ENCODE data around the gene LRAT.
A peak's percentile ranks its signal among the peaks of the same experiment; 100 is the strongest.
"Not testable (repeated sequence)": the region's sequence is repeated elsewhere in the genome, so short reads cannot be mapped to it uniquely, and the experiment has no call there.

Gene LRAT

DNA sequence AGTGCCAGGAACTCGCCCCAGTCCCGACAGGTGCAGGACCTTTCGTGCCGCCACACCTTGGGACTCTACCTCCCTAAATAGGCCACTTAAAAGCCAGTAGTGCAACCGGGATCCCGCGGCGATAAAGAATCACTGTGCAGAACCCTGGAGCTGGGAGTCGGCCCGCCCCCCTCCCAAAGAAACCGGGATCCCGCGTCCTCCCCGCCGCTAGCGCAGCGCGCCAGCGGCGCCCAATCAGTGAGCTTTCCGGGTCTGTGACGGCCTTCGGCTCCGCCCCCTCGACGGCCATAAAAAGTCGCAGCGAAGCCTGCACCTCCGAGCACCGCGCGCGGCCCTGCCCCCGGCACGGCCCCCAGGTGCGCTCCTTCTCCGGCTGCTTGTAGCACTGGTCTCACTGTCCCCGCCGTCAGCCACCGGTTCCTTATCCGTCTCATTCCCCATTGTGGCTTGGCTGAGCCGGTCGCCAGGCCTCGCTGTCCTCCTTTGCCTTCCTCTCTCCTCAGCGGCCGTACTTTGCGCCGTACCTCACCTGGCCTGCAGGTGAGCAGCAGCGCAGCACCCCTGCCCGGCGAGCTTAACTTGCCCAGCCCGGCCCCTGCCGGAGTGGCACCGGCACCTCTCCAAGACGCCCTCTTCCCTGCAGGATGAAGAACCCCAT, at the start of gene LRAT:
Gene LRAT, plus strand, starts transcription at position 318 of the 658 bp plus-strand sequence. Its CDS starts 327 bp downstream, at position 645.
- Histone ChIP-seq H3K4me3 (ENCODE audit: low read depth in 1 of 2, low read length in 2 of 2) (peak within 1 kb of the TSS; percentile 84 to 97), H3K9me3 (ENCODE audit: control insufficient read depth in 1 of 2, low read length in 2 of 2) (no peaks in the 10 kb centered on the region), H3K27ac (ENCODE audit: low read length) (no peak within 1 kb of the TSS), H3K36me3 (ENCODE audit: control insufficient read depth in 1 of 2, insufficient read depth in 2 of 2, low read length in 2 of 2) (no peaks in the 10 kb centered on the region), H3K4me1 (ENCODE audit: control insufficient read depth in 1 of 2, insufficient read depth in 2 of 2, low read length in 2 of 2) (peaks cover 0 to 15% of the 10 kb centered on the region in 2 donors), H3K27me3 (ENCODE audit: low read depth, low read length) (peaks cover 17% of the 10 kb centered on the region)

DNA sequence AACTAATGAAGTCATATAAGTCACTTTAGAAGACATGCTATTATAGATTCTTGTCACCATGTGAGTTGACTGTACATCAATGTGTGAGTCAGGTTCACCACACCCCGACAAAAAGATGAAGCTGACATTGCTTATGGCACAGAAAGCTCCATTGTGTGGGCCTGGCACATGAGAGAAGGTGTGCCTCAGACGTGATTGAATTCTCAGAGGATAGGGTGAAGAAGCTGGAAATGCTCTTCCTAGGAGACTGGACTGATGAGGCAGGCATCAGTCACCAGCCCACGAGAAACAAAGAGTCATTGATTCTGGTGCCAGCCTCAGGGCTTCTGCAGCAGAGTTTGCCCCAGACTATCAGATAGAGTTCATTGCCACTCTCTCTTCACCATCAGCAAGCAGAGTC, 35.9 kb upstream of the LRAT start:
- no peaks in the 10 kb centered on the region for H3K9me3 ChIP-seq (ENCODE audit: control insufficient read depth in 1 of 2, low read length in 2 of 2)
- no peak overlapping the region for H3K4me3 ChIP-seq (ENCODE audit: low read depth in 1 of 2, low read length in 2 of 2)
- no peaks in the 10 kb centered on the region for H3K36me3 ChIP-seq (ENCODE audit: control insufficient read depth in 1 of 2, insufficient read depth in 2 of 2, low read length in 2 of 2)
- no peaks in the 10 kb centered on the region for H3K27me3 ChIP-seq (ENCODE audit: low read depth, low read length)
- H3K4me1 ChIP-seq (ENCODE audit: control insufficient read depth in 1 of 2, insufficient read depth in 2 of 2, low read length in 2 of 2), result no peaks in the 10 kb centered on the region
- no peak overlapping the region for H3K27ac ChIP-seq (ENCODE audit: low read length)

DNA sequence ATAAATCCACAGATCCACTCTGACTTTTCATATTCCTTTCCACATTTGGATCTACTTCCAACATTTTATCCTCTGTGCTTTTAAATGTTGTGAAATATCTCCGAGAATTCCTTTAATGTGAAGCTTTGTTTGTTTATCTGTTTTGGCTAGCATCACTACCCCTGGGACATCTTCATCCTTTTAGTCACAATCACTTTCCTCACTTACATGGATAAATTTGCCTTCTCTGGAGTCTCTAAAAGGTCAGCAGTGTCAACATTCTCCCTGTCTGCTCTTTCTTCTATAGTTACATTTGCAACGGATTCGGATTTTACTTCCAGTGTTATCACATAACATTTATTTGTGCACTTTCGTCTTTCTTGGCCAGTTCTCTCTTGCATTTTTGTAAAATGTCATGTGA, 34.2 kb upstream of the LRAT start:
- H3K4me1 ChIP-seq (ENCODE audit: control insufficient read depth in 1 of 2, insufficient read depth in 2 of 2, low read length in 2 of 2), result no peaks in the 10 kb centered on the region
- no peak overlapping the region for H3K27ac ChIP-seq (ENCODE audit: low read length)
- no peaks in the 10 kb centered on the region for H3K27me3 ChIP-seq (ENCODE audit: low read depth, low read length)
- no peaks in the 10 kb centered on the region for H3K36me3 ChIP-seq (ENCODE audit: control insufficient read depth in 1 of 2, insufficient read depth in 2 of 2, low read length in 2 of 2)
- H3K4me3 ChIP-seq (ENCODE audit: low read depth in 1 of 2, low read length in 2 of 2), result no peak overlapping the region
- H3K9me3 ChIP-seq (ENCODE audit: control insufficient read depth in 1 of 2, low read length in 2 of 2), result no peaks in the 10 kb centered on the region

DNA sequence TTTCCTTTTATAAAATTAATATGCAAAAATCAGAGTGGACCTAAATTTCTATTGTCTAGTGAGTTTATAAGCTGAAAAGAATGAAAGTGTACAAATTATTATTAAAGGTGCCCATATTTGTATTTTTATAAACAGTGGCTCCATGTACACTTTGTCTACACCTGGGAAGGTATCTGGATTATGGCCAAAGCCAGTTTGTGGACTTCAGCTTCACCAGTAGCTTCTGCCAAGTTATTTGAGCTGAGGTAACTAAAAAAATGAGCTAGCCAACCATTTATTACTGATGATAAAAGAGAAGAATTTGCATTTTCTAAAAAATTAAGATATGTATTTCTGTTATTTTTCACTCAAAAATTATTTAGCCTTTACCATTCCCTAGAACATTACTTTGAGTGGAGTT, 32.3 kb upstream of the LRAT start:
- H3K27me3 ChIP-seq (ENCODE audit: low read depth, low read length), result no peaks in the 10 kb centered on the region
- no peak overlapping the region for H3K4me3 ChIP-seq (ENCODE audit: low read depth in 1 of 2, low read length in 2 of 2)
- H3K9me3 ChIP-seq (ENCODE audit: control insufficient read depth in 1 of 2, low read length in 2 of 2), result no peaks in the 10 kb centered on the region
- H3K36me3 ChIP-seq (ENCODE audit: control insufficient read depth in 1 of 2, insufficient read depth in 2 of 2, low read length in 2 of 2), result no peaks in the 10 kb centered on the region
- H3K27ac ChIP-seq (ENCODE audit: low read length), result no peak overlapping the region
- no peaks in the 10 kb centered on the region for H3K4me1 ChIP-seq (ENCODE audit: control insufficient read depth in 1 of 2, insufficient read depth in 2 of 2, low read length in 2 of 2)

DNA sequence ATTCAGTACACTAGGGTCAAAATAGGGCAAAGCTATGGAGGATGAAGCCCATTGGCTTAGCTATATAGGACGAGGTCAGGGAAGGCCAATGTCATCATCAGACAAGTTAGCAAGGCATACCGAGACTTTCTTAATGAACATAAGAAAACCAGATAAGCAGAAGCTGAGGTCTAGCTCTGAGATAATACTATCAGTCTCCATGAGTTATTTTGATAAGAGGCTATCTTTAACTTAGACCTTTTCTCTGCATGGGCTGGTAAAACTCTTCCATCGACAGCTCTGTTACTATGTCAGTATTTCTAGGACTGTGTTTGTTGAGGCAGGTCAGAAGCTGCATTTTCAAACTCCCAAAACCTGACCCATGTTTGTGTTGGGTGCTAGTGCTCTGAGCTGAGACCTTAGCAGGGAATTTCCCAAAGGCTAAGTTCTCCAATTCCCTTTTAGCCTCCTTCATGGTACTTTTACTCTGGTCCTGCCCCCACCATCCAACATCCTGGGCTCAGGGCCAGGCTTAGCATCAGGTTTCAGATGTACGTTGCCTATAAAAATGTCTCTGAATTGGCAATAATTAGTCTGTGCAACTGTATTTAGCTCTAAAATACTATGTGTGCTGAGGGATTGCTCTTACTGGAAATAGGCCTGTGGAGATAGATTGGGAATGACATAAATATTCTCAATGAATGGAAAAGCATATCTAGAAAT, 29.3 kb upstream of the LRAT start:
- Histone ChIP-seq H3K9me3 (ENCODE audit: control insufficient read depth in 1 of 2, low read length in 2 of 2) (no peaks in the 10 kb centered on the region), H3K36me3 (ENCODE audit: control insufficient read depth in 1 of 2, insufficient read depth in 2 of 2, low read length in 2 of 2) (no peaks in the 10 kb centered on the region), H3K27me3 (ENCODE audit: low read depth, low read length) (no peaks in the 10 kb centered on the region), H3K4me3 (ENCODE audit: low read depth in 1 of 2, low read length in 2 of 2) (no peak overlapping the region), H3K27ac (ENCODE audit: low read length) (no peak overlapping the region), H3K4me1 (ENCODE audit: control insufficient read depth in 1 of 2, insufficient read depth in 2 of 2, low read length in 2 of 2) (no peaks in the 10 kb centered on the region)

DNA sequence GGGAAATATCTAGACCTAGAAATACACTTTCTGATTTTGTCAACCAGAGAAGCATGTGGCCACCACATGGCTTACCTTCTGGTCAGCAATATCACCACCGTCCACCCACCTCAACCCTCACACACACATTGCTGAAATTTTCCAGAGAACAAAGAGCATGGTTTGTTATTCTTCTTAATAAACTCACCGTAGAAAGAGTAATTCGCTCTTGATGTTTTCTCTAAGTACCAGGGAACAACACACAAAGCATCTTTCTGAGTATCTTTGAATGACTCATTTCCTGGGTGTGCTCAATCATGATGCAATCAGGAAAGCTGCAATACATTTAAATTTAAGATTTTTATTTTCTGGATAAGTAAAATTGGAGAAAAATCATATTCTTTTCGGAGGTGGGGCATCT, 24.7 kb upstream of the LRAT start:
- H3K27ac ChIP-seq (ENCODE audit: low read length), result no peak overlapping the region
- no peaks in the 10 kb centered on the region for H3K9me3 ChIP-seq (ENCODE audit: control insufficient read depth in 1 of 2, low read length in 2 of 2)
- H3K36me3 ChIP-seq (ENCODE audit: control insufficient read depth in 1 of 2, insufficient read depth in 2 of 2, low read length in 2 of 2), result no peaks in the 10 kb centered on the region
- H3K4me1 ChIP-seq (ENCODE audit: control insufficient read depth in 1 of 2, insufficient read depth in 2 of 2, low read length in 2 of 2), result no peaks in the 10 kb centered on the region
- H3K4me3 ChIP-seq (ENCODE audit: low read depth in 1 of 2, low read length in 2 of 2), result no peak overlapping the region
- H3K27me3 ChIP-seq (ENCODE audit: low read depth, low read length), result no peaks in the 10 kb centered on the region

DNA sequence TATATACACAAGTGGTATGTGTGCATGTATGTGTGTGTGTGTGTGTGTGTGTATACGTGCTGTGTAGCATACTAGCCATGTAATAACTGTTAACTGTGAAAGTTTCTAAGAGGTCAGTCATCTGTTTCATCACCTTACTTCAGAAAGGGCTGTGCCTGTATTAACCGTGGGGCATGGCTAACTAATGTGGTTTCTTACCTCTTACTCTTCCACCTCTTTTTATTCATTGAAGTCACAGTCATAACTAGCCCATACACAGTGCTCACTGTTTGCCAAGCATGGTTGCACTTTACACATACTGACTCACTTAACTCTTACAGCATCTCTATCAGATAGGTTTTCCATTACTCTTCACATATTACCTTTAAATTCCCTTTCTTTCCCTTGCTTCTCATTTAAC, 23.7 kb upstream of the LRAT start:
- no peaks in the 10 kb centered on the region for H3K4me1 ChIP-seq (ENCODE audit: control insufficient read depth in 1 of 2, insufficient read depth in 2 of 2, low read length in 2 of 2)
- no peaks in the 10 kb centered on the region for H3K36me3 ChIP-seq (ENCODE audit: control insufficient read depth in 1 of 2, insufficient read depth in 2 of 2, low read length in 2 of 2)
- no peaks in the 10 kb centered on the region for H3K9me3 ChIP-seq (ENCODE audit: control insufficient read depth in 1 of 2, low read length in 2 of 2)
- H3K27ac ChIP-seq (ENCODE audit: low read length), result no peak overlapping the region
- H3K27me3 ChIP-seq (ENCODE audit: low read depth, low read length), result no peaks in the 10 kb centered on the region
- no peak overlapping the region for H3K4me3 ChIP-seq (ENCODE audit: low read depth in 1 of 2, low read length in 2 of 2)

DNA sequence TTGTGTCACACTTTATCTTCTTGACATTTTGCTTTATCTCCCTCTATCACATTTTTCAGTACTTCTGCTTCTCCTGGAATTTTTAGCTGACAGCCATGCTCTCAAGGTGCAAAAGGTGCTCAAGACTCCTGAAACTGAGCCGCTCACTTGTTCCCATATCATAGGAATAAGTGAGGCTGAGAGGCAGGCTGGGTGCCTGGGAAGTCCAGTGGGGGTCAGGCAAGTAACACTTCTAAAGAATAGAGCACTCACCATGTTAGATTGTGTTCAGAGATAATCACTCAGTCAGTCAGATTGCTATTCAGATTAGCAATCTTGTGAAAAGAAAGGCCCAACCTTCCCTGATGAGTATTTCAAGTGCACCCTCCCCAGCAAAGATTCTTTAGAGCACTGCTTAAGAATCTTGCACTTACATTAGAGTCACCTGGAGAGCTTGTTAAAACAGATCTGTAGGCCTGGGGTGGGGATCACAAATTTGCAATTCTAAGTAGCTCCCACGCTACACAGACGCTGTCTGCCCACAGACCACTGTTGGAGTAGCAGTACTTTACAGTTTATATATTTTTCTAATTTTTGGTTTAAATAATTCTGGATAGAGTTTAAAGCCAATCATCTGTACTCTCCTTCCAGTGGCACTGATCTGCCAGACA, 23.1 kb upstream of the LRAT start:
- Histone ChIP-seq H3K4me3 (ENCODE audit: low read depth in 1 of 2, low read length in 2 of 2) (no peak overlapping the region), H3K36me3 (ENCODE audit: control insufficient read depth in 1 of 2, insufficient read depth in 2 of 2, low read length in 2 of 2) (no peaks in the 10 kb centered on the region), H3K4me1 (ENCODE audit: control insufficient read depth in 1 of 2, insufficient read depth in 2 of 2, low read length in 2 of 2) (no peaks in the 10 kb centered on the region), H3K27me3 (ENCODE audit: low read depth, low read length) (no peaks in the 10 kb centered on the region), H3K9me3 (ENCODE audit: control insufficient read depth in 1 of 2, low read length in 2 of 2) (no peaks in the 10 kb centered on the region), H3K27ac (ENCODE audit: low read length) (no peak overlapping the region)

DNA sequence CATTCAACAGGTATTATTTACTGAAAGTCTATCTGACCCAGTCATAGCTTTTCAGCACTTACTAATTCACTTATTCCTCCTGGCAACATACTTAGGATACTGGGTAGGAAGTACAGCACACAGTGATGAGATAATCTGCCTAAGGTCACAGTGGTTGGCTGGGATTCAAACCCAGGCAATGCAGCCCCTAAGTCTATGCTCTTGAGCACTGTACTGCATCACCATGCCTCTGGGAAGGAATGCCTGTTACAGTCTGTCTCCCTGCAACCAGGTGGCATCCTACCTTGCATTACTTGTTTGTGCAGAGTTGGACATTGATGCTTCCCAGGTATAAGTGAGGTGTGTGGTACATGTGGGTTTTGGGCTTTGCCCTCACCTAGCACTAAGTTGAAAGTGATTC, 21.5 kb upstream of the LRAT start:
- no peaks in the 10 kb centered on the region for H3K9me3 ChIP-seq (ENCODE audit: control insufficient read depth in 1 of 2, low read length in 2 of 2)
- no peaks in the 10 kb centered on the region for H3K4me1 ChIP-seq (ENCODE audit: control insufficient read depth in 1 of 2, insufficient read depth in 2 of 2, low read length in 2 of 2)
- no peaks in the 10 kb centered on the region for H3K36me3 ChIP-seq (ENCODE audit: control insufficient read depth in 1 of 2, insufficient read depth in 2 of 2, low read length in 2 of 2)
- no peak overlapping the region for H3K4me3 ChIP-seq (ENCODE audit: low read depth in 1 of 2, low read length in 2 of 2)
- no peaks in the 10 kb centered on the region for H3K27me3 ChIP-seq (ENCODE audit: low read depth, low read length)
- H3K27ac ChIP-seq (ENCODE audit: low read length), result no peak overlapping the region

DNA sequence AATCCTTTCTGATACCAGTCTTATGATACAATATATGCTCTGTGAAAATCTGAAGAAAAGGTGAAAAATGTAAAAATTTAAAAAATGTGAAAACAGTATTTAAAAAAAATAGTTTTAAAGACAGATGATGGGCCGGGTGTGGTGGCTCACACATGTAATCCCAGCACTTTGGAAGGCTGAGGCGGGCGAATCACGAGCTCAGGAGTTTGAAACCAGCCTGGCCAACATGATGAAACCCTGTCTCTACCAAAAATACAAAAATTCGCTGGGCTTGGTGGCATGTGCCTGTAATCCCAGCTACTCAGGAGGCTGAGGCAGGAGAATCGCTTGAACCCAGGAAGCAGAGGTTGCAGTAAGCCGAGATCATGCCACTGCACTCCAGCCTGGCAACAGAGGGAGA, 20.2 kb upstream of the LRAT start:
- not testable (repeated sequence) for H3K36me3 ChIP-seq (ENCODE audit: control insufficient read depth in 1 of 2, insufficient read depth in 2 of 2, low read length in 2 of 2); H3K4me1 ChIP-seq (ENCODE audit: control insufficient read depth in 1 of 2, insufficient read depth in 2 of 2, low read length in 2 of 2); H3K27me3 ChIP-seq (ENCODE audit: low read depth, low read length); H3K27ac ChIP-seq (ENCODE audit: low read length); H3K9me3 ChIP-seq (ENCODE audit: control insufficient read depth in 1 of 2, low read length in 2 of 2); H3K4me3 ChIP-seq (ENCODE audit: low read depth in 1 of 2, low read length in 2 of 2)

DNA sequence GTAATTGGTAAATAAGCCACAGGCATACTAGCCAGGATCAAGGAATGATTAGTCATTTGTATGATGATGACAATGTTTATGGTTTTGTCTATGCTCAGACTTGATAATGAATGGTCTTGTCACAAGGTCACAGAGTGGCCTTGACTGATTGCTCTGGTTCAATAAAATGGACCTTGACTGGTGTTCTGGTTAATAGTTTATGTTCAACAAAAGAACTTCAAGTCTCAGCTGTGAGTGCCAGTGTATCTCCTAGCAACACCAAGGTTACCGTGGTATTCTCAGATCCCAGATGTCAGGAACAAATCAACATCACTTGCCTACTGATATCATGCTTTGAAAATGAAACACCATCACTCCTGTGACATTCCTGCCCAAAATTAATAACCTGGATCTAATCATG, 16.3 kb upstream of the LRAT start:
- Histone ChIP-seq H3K36me3 (ENCODE audit: control insufficient read depth in 1 of 2, insufficient read depth in 2 of 2, low read length in 2 of 2) (no peaks in the 10 kb centered on the region), H3K27ac (ENCODE audit: low read length) (no peak overlapping the region), H3K4me1 (ENCODE audit: control insufficient read depth in 1 of 2, insufficient read depth in 2 of 2, low read length in 2 of 2) (no peaks in the 10 kb centered on the region), H3K9me3 (ENCODE audit: control insufficient read depth in 1 of 2, low read length in 2 of 2) (no peaks in the 10 kb centered on the region), H3K27me3 (ENCODE audit: low read depth, low read length) (no peaks in the 10 kb centered on the region), H3K4me3 (ENCODE audit: low read depth in 1 of 2, low read length in 2 of 2) (no peak overlapping the region)

Measured in muscle layer of duodenum (tissue), 2 donors.